Activated T-cell treated with anti-CD3 and anti-CD28 coated beads, Interleukin-2, amount 50 U/mL, for 4 hours (primary cell): Measurements from ENCODE around the gene DLGAP4. TPM values are rescaled to one million over a fixed set of nuclear protein-coding genes. Genes with fewer than 3 reads are reported as not detected.

Source experiments
- ATAC-seq, 2 donors: fragments of 200-7000 bp; cut with Tn5 transposase; one replicate each; pipeline ENCODE4 v1.10.0; 2021
- DNase-seq: peaks from one replicate; pipeline ENCODE4 v3.0.0-alpha.2; 2020
- H3K27me3 Mint-ChIP-seq: one replicate; pipeline ENCODE4 v1.8.0; 2021; ENCODE audit warnings: low read depth, mixed read lengths
- H3K36me3 Mint-ChIP-seq: one replicate; pipeline ENCODE4 v1.8.0; 2022; ENCODE audit warnings: mixed read lengths; ENCODE audit not compliant: insufficient read depth
- H3K4me1 Mint-ChIP-seq: one replicate; pipeline ENCODE4 v1.8.0; 2021; ENCODE audit warnings: low read depth, mixed read lengths
- H3K4me3 Mint-ChIP-seq: one replicate; pipeline ENCODE4 v1.8.0; 2021; ENCODE audit warnings: mild to moderate bottlenecking, moderate library complexity, mixed read lengths
- H3K9me3 Mint-ChIP-seq: one replicate; pipeline ENCODE4 v1.8.0; 2021; ENCODE audit warnings: mixed read lengths
- total RNA-seq, 3 donors: library from RNA; stranded (reverse); gene quantifications; one replicate each; pipeline ENCODE4 v1.2.1, GENCODE V29; 2021

DLGAP4 gene
- total RNA-seq, 3 donors from 2014 or later: 11.6 to 18.4 (median 12.3) TPM

GRCh38 chr20:36361406-36361805 is 55.3 kb downstream of the DLGAP4 start:
- Mint-ChIP-seq H3K9me3 (no peaks in the 10 kb centered on the region), H3K36me3 (no peaks in the 10 kb centered on the region), H3K4me3 (no peak overlapping the region), H3K4me1 (no peaks in the 10 kb centered on the region), H3K27me3 (peaks cover 20% of the 10 kb centered on the region)
- no peak for DNase-seq
- no peak for ATAC-seq

- Mint-ChIP-seq H3K27me3 (peaks cover 19% of the 10 kb centered on the region), H3K36me3 (no peaks in the 10 kb centered on the region), H3K9me3 (no peaks in the 10 kb centered on the region), H3K4me3 (no peak overlapping the region), H3K4me1 (no peaks in the 10 kb centered on the region)
- ATAC-seq (no peak), DNase-seq (no peak)
Observed at GRCh38 chr20:36362261-36362660, 56.1 kb downstream of the DLGAP4 start.

- DNase-seq (no peak), ATAC-seq (no peak)
- peaks cover 14% of the 10 kb centered on the region for H3K27me3 Mint-ChIP-seq
- no peaks in the 10 kb centered on the region for H3K4me1 Mint-ChIP-seq
- no peak overlapping the region for H3K4me3 Mint-ChIP-seq
- no peaks in the 10 kb centered on the region for H3K36me3 Mint-ChIP-seq
- no peaks in the 10 kb centered on the region for H3K9me3 Mint-ChIP-seq
Observed at GRCh38 chr20:36362978-36363713, 57.0 kb downstream of the DLGAP4 start.

GRCh38 chr20:36364506-36364905 is 58.4 kb downstream of the DLGAP4 start:
- Mint-ChIP-seq H3K9me3 (no peaks in the 10 kb centered on the region), H3K36me3 (no peaks in the 10 kb centered on the region), H3K4me3 (no peak overlapping the region), H3K4me1 (no peaks in the 10 kb centered on the region), H3K27me3 (peaks cover 12% of the 10 kb centered on the region)
- DNase-seq (no peak), ATAC-seq (no peak)

- DNase-seq: no peak
- Mint-ChIP-seq H3K4me3 (no peak overlapping the region), H3K4me1 (no peaks in the 10 kb centered on the region), H3K36me3 (no peaks in the 10 kb centered on the region), H3K9me3 (no peaks in the 10 kb centered on the region), H3K27me3 (peaks cover 8% of the 10 kb centered on the region)
- no peak for ATAC-seq
Observed at GRCh38 chr20:36366623-36367369, 60.7 kb downstream of the DLGAP4 start.

- Mint-ChIP-seq H3K9me3 (no peaks in the 10 kb centered on the region), H3K27me3 (peaks cover 8% of the 10 kb centered on the region), H3K36me3 (no peaks in the 10 kb centered on the region), H3K4me3 (no peak overlapping the region), H3K4me1 (no peaks in the 10 kb centered on the region)
- ATAC-seq (no peak), DNase-seq (no peak)
Observed at GRCh38 chr20:36367370-36367745, 61.2 kb downstream of the DLGAP4 start.

- no peak for DNase-seq
- H3K36me3 Mint-ChIP-seq: no peaks in the 10 kb centered on the region
- H3K4me3 Mint-ChIP-seq: no peak overlapping the region
- H3K27me3 Mint-ChIP-seq: peaks cover 4% of the 10 kb centered on the region
- no peak for ATAC-seq
- no peaks in the 10 kb centered on the region for H3K4me1 Mint-ChIP-seq
- H3K9me3 Mint-ChIP-seq: no peaks in the 10 kb centered on the region
Observed at GRCh38 chr20:36367907-36368799, 62.0 kb downstream of the DLGAP4 start.

- no peaks in the 10 kb centered on the region for H3K4me1 Mint-ChIP-seq
- no peaks in the 10 kb centered on the region for H3K9me3 Mint-ChIP-seq
- H3K27me3 Mint-ChIP-seq: peaks cover 2% of the 10 kb centered on the region
- ATAC-seq: no peak
- no peak overlapping the region for H3K4me3 Mint-ChIP-seq
- H3K36me3 Mint-ChIP-seq: no peaks in the 10 kb centered on the region
- no peak for DNase-seq
Observed at GRCh38 chr20:36368869-36369268, 62.7 kb downstream of the DLGAP4 start.

- no peak for DNase-seq
- H3K36me3 Mint-ChIP-seq: no peaks in the 10 kb centered on the region
- no peak for ATAC-seq
- H3K4me3 Mint-ChIP-seq: no peak overlapping the region
- no peaks in the 10 kb centered on the region for H3K9me3 Mint-ChIP-seq
- peaks cover 2% of the 10 kb centered on the region for H3K27me3 Mint-ChIP-seq
- no peaks in the 10 kb centered on the region for H3K4me1 Mint-ChIP-seq
Observed at GRCh38 chr20:36369739-36370138, 63.6 kb downstream of the DLGAP4 start.

- DNase-seq: no peak
- Mint-ChIP-seq H3K4me1 (no peaks in the 10 kb centered on the region), H3K4me3 (no peak overlapping the region), H3K27me3 (peaks cover 2% of the 10 kb centered on the region), H3K9me3 (no peaks in the 10 kb centered on the region), H3K36me3 (no peaks in the 10 kb centered on the region)
- ATAC-seq: no peak
Observed at GRCh38 chr20:36370991-36371790, 65.1 kb downstream of the DLGAP4 start.

- Mint-ChIP-seq H3K4me1 (no peaks in the 10 kb centered on the region), H3K4me3 (no peak overlapping the region), H3K9me3 (no peaks in the 10 kb centered on the region), H3K36me3 (no peaks in the 10 kb centered on the region), H3K27me3 (peaks cover 9% of the 10 kb centered on the region)
- DNase-seq (no peak), ATAC-seq (no peak)
Observed at GRCh38 chr20:36372666-36373065, 66.5 kb downstream of the DLGAP4 start.

- no peak for DNase-seq
- H3K4me3 Mint-ChIP-seq: no peak overlapping the region
- no peaks in the 10 kb centered on the region for H3K9me3 Mint-ChIP-seq
- no peak for ATAC-seq
- no peaks in the 10 kb centered on the region for H3K36me3 Mint-ChIP-seq
- peaks cover 12% of the 10 kb centered on the region for H3K27me3 Mint-ChIP-seq
- H3K4me1 Mint-ChIP-seq: no peaks in the 10 kb centered on the region
Observed at GRCh38 chr20:36373089-36373488, 67.0 kb downstream of the DLGAP4 start.

- Mint-ChIP-seq H3K9me3 (no peaks in the 10 kb centered on the region), H3K4me1 (no peaks in the 10 kb centered on the region), H3K27me3 (peaks cover 22% of the 10 kb centered on the region), H3K4me3 (no peak overlapping the region), H3K36me3 (no peaks in the 10 kb centered on the region)
- ATAC-seq (no peak), DNase-seq (no peak)
Observed at GRCh38 chr20:36374995-36375394, 68.9 kb downstream of the DLGAP4 start.
